HG03159 (cell line): ENCODE data around the gene PLEK.
"Not testable (repeated sequence)": the region's sequence is repeated elsewhere in the genome, so short reads cannot be mapped to it uniquely, and the experiment has no call there.

Source experiments
- ATAC-seq: cut with Tn5 transposase; IDR thresholded peaks from one replicate; pipeline ENCODE4 v1.9.1; 2021; ENCODE audit warnings: mild to moderate bottlenecking, moderate library complexity; ENCODE audit not compliant: unreplicated experiment

The PLEK gene

DNA sequence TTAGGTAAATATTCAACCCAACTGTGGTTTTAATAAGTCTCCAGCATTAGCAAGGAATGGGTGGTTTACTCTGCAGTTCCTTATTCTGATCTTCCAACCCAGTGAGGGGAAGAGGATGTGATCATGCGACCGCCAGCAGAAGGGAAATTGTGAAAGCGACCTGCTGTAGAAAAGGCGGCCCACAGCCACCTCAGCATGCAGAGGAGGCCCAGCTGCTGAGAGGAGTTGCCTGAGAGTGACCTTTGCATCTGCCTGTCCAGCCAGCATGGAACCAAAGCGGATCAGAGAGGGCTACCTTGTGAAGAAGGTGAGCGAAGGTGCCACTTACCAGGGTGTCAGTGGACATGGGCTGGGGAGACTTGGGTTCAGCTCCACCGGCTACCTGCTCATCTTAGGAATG lies at the start of gene PLEK:
TSS of gene PLEK (plus strand) at position 196 of the 400 bp plus-strand sequence. CDS start at position 266, 70 bp downstream.
- ATAC-seq: peak; percentile 64

DNA sequence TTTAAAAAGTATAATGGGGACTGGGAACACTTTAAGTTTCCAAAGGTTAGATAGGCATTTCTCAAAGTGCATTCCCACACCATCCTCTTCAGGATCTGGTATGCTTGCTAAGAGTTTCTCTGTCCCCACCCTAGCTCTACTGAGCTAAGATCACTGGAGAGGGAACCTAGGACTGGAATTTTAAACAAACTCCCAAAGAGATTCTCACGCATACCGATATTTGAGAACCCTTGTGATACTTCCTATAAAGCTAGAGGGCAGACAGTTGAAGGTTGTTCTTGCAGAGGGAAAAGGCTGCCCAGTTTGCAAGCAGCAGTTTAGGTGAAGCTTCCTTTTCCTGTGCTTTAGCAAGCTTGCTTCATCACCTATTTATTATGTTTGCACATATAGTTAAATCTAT lies 49.0 kb upstream of the PLEK start:
- no peak for ATAC-seq

DNA sequence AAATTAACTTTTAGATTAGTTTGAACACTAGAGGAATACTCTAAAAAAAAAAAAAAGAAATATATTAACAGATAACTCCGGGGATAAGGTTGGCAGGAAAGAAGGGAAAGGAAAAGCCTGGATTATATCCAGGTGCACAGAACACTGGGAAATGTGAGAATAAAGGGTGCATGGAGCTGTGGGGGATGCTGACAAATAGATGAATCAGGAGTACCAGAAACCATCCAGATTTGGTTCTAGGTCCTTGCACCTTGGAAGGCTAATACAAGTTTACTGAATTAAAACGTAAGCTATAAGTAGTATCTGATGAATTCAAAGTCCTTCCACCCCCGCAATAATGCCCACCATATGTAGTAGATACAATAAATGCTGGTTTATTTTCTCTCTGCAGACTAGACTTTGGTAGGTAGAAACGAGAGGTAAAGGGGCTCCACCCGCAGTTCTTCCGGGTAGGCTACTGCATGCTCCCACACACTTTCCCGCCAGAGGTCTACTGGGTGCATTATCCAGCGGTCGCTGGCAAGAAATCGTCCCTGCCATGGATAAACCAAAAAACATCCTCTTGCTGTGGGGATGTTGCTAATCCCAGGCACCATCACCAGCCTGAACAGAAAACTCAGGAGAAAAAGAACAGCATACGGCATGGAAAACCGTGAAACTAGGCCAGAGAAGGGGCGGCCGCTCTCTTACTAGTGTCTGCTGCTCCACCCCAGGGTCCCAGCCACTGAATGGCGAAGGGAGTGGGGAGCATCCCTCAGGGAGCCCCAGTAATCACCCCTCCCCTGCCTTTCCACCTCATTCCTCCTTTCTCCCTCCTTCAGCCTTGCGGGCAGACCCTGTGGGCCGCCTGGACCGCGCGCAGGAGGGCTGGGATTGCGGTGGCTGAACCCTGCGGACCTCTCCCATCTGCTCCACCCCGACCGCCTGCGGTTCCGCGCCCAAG lies 46.8 kb upstream of the PLEK start:
- no peak for ATAC-seq

DNA sequence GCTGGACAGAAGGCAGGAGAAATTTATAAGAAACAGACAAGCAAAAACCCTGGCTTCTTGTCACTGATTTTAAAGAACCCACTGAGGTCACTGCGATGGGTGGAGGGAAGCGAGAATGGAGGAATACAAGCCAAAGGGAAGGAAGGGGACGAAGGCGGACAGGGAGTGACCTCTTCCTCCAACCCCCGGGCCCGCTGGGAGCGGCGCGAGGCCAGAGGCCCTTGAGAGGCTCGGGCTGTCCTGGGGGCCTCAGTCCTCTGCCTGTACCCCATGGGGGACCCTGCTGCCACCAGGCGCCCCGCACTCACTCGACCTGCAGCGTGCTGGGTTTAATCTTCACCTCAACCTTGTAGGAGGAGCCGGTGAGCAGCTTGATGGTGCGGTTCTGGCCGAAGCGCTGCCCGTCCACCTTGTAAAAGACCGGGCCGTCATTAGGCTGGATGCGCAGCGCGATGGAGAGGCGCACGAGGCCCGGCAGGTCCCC lies 46.1 kb upstream of the PLEK start:
- no peak for ATAC-seq

GRCh38 chr2:68319398-68320117 lies 45.5 kb upstream of the PLEK start, which contains the start of gene CNRIP1:
Gene CNRIP1, minus strand, starts transcription at chr2:68319949. Its CDS starts 549 bp downstream, at chr2:68319400.
- no peak for ATAC-seq

- ATAC-seq: no peak
Observed at GRCh38 chr2:68320118-68320641, 44.9 kb upstream of the PLEK start.

DNA sequence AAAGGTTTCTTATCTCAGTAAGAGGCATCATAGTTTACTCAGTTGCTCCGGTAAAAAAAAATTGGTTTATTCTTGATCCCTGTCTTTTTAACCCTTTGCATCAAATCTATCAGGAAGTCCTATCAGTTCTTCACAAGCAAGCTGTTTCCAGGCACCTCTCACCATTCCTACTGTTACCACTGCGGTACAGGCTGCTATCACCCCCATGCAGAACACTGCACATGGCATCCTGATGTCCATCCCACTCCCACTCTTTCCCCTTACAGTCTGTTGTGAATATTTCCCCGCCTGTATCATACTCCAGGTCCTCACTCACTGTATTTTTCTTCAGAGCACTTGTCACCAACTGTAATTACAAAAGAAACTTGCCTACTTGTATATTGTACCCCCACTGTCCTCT lies 40.0 kb upstream of the PLEK start:
- ATAC-seq: no peak

- no peak for ATAC-seq
Observed at GRCh38 chr2:68328901-68329300, 36.2 kb upstream of the PLEK start.

DNA sequence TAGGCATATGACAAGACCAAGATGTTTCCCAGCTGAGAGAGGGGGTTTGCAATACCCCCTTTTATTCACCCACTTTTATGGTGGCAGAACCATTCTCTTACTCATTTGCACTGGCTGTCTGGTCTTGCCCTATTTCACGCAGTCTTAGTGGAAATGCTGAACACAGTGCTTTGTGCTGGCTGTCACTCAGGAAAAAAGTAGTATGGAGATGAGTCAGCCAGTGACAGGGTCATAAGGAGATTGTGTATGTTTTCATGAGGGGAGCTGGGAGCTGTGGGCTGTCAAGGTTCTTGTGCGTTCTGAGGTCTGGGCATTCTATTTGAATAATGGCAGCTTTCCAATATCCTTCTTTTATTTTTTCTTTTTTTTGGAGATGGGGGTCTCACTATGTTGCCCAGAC lies 34.4 kb upstream of the PLEK start:
- no peak for ATAC-seq

DNA sequence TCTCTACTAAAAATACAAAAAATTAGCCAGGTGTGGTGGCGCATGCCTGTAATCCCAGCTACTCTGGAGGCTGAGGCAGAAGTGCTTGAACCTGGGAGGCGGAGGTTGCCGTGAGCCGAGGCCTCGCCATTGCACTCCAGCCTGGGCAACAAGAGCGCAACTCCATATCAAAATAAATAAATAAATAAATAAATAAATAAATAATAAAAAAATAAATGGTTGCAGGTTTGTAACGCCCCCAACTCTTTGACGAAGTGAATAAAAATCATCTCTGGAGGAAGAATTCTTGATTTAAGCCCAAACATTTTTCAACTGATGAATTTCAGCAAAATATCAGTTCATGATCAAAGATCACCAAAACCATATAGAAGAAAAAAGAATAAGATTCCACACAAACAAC lies 32.1 kb upstream of the PLEK start:
- ATAC-seq: no peak

DNA sequence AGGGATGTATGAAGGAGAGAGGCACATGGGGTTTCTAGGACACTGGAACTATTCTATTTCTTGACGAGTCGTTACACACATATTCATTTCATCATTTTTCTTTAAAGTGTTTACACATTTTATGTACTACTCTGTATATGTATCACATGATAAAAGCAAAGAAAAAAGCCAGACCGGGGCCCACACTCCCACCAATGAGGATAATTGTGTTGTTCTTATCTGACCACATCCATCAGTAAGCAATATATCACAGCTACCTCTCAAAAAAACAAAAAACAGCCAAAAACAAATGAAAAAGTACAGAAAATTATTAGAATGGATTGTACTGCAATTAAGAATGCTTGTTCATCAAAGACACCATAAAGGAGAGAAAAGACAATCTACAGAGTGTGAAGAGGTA lies 31.2 kb upstream of the PLEK start:
- no peak for ATAC-seq

- ATAC-seq: no peak
Observed at GRCh38 chr2:68336192-68336591, 28.9 kb upstream of the PLEK start.

GRCh38 chr2:68340226-68341061 lies 24.6 kb upstream of the PLEK start:
- no peak for ATAC-seq

GRCh38 chr2:68341062-68341329 lies 24.1 kb upstream of the PLEK start:
- ATAC-seq: no peak

GRCh38 chr2:68341583-68341982 lies 23.5 kb upstream of the PLEK start:
- no peak for ATAC-seq

DNA sequence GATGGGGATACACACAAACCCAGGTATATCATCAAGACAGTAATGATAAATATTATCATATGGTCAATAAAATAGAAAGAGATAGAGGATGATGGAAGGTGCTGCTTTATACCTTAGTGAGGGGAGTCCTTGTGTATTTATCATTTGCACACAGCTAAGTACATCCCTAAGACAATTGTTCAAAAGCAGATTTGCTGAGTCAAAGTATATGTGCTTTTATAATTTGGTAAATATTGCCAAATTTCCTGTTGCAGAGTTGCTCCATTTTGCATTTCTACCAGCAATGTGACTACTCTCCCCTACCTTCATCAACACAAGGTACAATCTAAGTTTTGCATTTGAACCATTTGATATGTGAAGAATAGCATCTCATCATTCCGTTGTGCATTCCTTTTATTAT lies 22.6 kb upstream of the PLEK start:
- no peak for ATAC-seq

DNA sequence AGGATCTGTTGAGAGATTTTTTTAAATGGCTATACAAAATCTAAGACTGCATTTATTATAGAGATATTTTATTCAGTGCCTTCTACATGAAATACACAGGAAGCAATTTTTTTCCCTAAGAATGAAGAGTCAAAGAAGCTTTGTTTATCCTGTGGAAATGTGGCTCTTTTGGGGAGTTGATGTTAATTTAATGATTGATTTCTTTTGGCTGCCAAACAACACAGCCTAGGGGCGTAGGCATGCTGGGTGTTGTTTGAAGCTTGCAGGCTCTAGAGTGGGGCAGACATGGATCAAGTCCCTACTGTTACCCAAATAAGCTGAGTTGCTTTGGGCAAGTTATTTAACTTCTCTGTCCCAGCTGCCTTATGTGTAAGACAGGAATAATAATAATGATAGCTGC lies 21.1 kb upstream of the PLEK start:
- ATAC-seq: no peak

DNA sequence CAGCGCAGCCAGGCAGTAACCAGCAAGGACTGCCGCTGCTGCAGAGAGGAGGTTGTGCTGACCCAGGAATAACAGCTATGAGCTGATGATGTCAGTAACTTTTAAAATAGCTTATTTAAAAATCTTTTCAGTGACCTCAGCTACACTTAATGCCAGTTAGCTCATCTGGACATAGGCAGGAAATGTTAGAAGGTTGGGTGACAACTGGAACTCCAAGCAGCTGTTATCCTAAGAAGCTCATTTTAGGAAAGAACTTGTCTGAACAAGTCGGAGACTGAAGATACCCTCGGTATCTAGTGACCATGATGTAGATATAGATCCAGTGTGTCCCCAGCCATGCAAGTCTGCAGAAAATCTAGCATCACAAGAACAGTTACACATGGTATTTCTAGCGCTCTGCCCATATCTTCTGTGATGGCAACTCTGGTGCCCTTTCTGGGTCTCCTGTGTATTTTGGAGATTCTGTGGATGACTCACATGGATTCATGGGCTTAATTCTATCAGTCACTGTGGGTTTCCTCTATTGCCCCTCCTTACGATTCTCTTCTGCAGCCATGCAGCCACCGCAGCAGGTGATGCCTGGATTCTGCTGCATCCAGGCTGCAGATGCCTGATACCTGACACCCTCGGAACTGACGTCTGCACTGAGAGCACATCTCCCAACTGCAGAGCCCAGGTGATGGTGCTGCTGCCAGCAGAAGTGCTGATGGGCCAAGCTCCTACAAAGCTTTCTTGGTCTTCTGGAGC lies 19.8 kb upstream of the PLEK start:
- no peak for ATAC-seq

DNA sequence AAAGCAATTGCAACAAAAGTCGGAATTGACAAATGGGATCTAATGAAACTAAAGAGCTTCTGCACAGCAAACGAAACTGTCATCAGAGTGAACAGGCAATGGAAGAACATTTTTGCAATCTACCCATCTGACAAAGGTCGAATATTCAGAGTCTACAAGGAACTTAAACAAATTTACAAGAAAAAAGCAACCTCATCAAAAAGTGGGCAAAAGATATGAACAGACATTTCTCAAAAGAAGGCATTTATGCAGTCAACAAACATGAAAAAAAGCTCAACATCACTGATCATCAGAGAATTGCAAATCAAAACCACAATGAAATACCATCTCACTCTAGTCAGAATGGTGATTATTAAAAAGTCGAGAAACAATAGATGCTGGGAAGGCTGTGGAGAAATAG lies 16.0 kb upstream of the PLEK start:
- not testable (repeated sequence) for ATAC-seq

- no peak for ATAC-seq
Observed at GRCh38 chr2:68351997-68352396, 13.1 kb upstream of the PLEK start.
